HG03135 (cell line): Measurements from ENCODE around the gene BLCAP.

Source experiments
- ATAC-seq: cut with Tn5 transposase; IDR thresholded peaks from one replicate; pipeline ENCODE4 v1.9.1; 2021; ENCODE audit warnings: mild to moderate bottlenecking, moderate library complexity; ENCODE audit not compliant: unreplicated experiment

The BLCAP gene

DNA sequence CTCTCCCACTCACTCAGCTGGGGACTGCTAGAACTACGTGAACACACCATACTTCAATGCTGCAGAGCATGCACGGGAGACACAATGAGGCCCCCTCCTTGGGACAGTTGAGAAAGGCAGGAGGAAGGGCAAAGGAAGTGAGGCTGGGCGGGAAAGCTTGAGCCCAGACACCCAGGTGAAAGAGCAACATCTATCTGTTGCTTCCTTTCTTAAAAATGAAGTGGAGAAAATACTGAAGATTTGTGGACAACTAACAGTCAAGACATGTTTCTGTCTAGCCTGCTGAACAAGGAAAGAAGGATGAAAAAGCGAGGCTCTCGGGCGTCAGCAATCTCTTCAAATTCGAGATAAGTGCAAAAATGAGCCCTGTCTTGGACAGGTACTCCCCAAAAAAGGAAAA, 9.6 kb downstream of the BLCAP start:
- no peak for ATAC-seq

DNA sequence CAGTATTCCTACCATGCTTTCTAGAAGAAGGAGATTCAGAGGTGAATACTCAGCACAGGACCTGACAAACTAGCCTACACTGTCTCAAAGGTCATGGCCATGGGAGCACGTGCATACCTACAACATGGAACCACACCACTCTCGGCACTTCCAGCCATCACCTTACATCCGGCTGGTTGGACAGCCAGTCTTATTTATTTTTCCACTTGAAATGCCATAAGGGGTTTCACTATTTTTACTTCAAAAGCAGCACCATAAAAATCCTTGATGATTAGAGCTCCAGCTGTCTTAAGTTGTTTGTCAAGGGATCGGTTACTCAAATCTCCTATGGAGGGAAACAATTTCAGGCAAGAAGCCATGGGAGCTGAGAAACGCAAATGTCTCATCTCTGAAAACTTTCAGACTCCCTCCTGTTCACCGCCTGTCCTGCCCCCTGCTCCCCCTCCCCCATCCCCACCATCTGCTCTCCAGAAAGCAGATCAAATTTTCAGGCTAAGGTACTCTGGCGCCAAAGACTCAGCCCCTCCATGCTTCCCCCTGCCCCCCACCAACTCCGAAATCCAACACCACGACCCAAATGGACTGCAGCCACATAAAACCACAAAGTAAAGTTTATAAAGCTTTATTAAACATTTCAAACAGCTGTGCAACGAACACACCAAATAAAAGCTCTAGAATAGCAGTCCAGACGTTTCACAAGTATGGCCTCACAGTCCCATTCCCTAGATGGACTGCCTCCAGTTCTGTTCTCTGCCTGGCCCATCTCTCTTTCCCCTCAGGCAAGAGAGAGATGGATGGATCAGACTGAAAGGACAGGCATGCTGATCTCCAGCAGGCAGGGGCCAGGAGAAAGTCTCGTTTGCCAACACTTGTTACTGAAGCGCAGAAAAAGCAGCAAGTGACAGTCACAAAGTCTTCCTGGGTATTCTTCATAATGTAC, 10.6 kb downstream of the BLCAP start:
- no peak for ATAC-seq

DNA sequence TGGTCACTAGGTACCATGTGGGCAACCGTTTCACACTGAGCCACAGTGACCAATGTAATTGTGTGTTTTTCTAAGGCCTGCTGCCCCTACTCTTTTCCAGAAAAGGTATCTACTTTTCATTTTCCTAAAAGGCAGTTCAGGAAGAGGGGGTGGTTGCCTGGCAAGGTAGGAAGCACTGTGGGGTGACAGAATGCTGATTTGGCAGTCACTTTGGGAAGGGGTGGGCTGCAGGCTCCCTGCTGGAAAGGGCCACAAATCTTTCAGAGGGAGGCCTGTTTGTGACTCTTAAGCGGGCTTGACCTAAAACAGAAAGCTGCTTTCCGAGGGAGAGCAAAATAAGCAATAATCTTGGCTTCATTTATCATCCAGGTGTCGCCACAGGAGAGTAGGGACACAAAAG, 11.8 kb downstream of the BLCAP start:
- no peak for ATAC-seq

DNA sequence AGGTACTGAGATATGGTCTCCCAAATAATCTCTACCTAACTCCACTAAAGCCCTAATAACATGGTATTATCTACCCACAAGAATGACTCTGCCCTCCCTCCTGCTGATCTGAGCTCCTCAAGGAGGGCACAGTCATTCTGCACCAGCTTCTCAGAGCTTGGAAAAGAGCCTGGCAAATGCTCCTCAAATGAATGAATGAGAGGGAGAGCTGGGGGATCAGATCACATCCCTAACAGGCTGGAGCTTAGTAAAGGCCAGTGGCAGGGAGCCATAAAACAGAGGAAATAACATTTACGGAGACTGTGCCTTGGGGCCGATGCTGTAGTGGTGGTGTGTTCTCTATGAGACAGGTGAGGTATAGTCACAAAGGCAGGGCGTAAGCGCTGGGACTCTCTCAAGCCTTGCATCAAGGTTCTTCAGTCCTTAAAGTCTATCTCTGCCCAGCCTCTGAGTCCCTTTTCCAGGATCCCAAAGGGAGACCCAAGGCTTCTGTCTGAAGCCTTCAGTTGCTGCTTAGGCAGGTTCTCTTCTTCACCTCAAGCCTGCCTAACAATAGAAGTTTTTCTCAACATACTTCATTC, 13.8 kb downstream of the BLCAP start:
- ATAC-seq, result no peak

DNA sequence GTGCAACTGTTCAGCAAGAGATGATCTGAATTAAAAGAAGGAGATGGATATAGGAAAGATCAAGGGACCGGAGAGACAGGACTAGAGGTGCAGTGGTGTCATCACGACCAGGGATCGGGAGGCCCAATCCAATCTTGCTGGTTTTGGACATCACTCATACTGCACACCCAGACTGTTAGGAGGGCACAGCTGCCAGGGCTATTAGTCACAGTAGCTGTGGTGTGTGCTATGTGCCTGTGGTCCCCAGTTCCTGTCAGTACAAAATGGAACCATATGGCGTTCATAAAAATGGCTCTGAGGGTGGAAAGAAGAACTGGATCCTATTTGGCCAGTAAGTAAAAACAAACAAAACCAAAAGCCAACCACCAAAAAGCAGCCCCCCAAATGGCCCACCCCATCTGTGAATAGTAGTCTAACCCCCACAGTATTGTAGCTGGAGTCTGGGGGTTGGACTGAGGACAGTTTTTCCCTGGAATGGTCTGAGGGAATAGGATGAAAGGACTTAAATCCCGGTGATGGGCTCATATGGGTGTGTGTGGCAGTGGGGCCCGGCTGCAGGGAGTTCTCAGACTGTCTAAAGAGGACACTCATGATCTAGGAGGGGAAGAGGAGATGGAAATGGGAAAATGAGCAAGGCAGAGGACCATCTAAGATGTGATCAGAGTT, 15.9 kb downstream of the BLCAP start:
- no peak for ATAC-seq

DNA sequence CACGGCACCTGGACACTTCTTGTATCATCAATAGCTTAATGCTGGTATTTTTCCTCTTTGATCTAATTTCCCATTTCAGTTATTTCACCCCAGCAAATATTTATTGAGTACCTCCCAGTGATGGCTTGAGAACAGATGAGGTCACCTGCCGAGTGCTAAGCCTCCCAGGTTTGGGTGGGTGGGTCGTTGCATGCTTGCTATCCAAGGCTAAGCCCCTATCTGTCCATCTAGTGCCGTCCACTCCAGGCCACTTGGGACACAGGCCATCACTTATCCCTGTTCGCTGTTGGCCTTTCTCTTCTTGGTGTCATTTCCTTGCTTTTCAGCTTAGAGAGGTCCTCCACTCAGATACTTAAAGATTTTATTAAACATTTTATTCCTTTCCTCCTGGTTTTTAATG, 17.4 kb downstream of the BLCAP start:
- ATAC-seq, result no peak

DNA sequence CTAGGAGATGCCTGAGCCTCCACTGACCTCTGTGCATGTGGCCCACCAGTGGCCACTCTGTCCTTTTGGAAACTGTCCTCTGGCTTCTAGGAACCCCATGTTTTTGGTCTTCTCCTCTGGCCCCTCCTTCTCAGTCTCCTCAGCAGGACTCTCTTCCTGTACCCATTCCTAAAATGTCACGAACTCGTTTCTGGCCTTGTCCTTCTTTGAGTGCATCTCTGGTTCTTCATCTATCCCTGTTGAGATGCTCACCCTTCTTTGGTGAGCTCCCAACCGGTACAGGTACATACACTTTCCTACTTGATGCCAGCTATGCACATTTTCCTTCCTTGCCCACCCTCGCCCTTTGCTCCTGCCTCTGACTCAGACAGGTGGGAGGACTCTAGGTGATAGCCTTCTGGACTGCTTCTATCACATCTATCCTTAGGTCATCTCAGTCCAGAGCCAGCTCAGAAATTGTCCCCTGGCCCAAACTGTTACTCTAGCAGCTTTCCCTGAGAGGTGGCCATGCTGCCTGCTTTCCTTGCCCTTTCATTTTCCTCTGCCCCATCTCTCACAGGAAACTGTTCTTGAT, 21.4 kb downstream of the BLCAP start:
- ATAC-seq, result no peak

DNA sequence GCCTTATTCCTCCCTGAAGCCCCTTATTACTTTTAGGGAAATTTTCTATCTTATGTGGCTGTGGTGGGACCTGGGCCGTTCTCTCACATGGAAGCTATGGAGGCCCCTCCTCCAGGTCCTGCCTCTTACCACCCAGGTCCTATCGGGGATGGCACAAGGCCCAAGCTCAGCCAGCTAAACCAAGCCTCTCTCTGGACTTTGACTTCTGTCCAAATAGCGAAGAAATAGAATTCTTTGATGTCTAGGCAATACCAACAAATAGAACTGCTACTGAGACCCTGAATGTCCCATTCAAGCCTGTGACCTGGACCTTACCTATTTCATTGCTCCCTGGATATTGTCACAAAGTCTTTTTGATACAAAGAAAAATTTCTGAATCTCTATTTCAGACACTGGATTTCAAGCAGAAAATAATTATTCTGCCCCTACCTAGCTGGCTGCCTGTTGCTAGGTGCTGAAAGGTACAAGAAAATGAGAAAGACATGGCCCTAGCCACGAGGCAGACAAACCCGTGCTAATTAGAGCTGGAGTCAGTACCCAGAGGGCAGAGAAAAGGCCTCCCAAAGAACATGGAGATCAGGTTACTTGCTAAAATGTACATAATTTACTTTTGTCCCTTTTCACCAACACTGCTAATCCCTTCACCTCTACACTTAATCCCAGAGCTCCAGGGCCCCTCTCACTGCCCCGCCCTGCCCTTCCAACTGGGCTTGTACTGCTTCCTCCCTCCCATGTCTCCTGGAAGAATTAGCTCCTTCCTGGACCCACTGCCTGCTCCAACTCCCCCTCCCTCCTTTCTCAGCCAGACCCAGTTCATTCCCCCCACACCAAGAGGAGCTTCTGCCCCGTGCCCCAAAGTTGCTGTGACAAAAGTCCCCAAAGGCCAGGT, 22.2 kb downstream of the BLCAP start:
- no peak for ATAC-seq

DNA sequence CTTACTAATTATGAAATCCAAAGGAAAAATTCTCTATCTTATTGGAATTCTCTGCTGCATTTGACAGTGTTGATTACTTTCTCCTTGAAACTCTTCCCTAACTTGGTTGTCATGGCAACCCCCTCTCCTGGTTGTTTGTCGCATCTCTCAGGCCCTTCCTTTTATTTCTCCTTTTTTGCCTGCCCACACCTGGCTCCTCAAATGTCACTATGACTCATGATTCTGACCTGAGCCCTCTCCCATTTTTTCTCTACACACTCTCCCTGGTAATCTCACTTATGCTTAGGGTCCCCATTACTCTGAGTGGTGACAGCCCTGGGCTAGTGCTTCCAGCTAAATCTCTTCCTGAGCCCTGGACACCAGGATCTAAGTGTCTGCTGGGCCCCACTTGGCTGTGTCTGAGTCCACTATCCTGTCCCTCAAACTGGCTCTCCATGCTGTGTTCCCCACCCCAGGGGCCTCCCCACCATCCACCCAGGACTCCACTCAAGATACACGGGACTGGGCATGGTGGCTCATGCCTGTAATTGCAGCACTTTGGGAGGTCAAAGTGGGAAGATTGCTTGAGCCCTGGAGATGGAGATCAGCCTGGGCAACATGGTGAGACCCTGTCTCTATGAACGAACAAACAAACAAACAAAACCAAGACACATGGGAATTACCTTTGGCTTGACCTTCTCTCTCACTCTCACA, 23.1 kb downstream of the BLCAP start:
- no peak for ATAC-seq

DNA sequence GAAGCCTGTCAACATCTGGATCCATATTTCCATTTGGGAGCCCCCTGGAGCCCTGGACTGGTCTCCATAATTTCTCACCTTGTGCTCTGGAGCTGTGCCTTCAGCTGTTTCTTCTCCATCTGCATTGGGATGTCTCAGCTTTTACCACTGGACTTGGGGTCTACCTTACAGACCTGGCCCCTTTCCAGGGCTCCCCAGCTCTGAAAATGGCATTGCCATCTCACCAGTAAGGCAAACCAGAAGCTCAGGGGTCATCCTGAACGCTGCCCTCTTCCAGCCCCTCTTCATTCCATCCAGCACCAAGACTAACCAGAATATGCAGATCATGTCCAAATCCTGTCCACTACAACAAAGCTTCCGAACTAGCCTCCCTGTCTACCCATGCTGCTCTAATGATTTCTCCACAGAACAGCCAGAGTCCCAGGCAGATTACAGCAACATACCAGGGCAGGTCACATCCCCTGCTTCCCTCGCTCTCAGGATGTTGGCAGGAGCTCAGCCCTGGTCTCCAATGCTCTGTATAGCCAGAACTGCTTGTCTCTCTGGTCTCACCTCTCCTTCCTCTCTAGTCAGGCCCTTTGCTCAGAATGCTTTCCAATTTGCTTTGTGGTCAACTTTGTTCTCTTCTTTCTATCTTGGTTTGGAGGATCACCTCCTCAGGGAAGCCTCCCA, 24.3 kb downstream of the BLCAP start:
- no peak for ATAC-seq

DNA sequence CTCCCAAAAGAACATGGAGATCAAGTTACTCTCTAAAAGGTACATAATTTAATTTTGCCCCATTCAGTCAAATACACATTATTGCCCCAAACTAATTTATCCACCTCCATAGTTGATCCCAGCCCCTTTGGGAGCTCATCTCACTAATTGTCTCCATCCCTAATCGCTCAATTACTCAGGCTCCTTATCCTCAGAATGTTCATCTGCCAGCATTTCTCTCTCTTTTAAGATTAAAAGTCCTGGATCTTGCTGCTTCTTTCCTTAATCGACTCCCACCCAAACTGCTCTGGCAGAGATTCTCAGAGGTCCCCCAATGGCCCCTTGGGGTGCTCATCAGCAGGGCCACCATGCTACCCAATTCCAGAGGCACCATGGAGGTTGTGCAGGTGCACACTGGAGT, 25.0 kb downstream of the BLCAP start:
- ATAC-seq, result no peak

DNA sequence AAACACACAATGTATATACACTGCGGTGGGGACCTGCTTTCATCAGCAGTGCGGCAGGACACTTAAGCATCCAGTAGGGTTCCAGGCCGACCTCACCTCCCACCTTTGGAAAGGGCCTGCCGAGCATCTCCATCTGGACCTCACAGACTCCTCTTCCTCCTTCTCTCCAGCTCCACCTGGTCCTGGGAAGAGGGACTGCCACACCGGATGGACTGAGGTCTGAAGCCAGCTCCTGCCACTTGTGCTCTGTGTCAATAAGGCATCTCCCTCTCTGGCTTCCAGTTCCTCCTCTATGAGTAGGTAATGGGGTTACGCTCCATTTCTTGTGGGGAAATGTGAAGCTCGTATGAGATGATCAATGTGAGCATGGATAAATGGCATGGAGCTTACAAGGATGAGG, 25.7 kb downstream of the BLCAP start:
- ATAC-seq, result no peak

DNA sequence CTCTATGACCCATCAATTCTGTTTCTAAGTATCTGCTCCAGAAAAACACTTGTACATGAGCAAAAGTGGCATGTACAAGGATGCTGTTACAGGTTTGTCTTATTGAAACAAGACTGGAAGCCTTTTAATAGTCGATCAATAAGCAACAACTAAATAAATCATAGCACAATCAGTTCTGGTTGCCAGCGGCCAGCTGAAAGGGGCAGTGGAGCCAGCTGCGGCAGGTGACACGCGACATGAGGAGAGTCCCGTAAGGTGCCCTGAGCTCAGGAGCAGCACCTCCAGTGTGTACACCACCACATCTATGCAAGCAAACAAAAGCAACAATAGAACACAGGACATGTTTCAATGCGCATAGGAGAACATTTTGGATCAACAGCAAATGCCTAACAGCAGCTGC, 27.4 kb downstream of the BLCAP start:
- no peak for ATAC-seq

DNA sequence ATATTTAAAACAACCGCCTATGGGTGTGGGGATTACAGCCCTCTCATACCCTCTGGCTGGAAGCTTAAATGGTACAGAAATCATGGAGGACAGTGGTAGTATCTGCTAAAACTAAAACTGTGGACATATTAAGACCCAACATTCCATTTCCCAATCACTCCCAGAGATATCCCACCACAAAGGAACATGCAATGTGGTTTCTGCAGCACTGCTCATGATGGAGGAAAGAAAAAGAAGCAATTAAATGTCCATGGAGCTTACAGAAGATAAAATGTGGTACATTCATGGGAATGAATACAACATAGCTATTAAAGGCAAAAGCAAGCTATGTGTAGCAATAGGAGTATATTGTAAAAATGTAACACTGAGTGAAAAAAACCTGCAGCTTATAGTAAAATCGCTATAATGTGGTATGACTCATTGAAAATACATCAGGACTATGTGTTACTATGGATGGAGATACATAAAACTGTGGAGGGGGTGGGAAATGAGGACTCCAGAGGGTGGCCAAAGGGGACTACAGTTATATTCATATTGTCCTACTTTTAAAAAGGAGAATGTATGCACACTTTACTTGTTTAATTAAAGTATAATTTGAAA, 29.5 kb downstream of the BLCAP start:
- no peak for ATAC-seq

DNA sequence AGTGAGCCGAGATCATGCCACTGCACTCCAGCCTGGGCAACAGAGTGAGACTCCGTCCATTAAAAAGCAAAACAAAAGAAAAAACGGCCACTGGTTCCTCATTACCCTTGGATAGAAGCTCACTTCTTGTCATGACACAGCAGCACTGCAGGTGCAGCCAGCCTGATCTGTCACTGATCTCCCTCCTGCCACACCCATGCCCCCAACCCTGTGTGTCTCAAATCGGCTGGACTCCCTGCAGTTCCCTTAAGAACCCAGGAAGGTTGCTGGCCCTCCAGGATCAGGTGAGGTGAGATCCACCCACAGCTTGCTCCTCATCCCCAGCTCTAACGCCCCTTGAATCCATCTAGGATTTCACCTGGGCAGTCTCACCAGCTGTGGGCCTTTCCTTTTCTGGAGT, 32.9 kb downstream of the BLCAP start:
- ATAC-seq, result no peak

DNA sequence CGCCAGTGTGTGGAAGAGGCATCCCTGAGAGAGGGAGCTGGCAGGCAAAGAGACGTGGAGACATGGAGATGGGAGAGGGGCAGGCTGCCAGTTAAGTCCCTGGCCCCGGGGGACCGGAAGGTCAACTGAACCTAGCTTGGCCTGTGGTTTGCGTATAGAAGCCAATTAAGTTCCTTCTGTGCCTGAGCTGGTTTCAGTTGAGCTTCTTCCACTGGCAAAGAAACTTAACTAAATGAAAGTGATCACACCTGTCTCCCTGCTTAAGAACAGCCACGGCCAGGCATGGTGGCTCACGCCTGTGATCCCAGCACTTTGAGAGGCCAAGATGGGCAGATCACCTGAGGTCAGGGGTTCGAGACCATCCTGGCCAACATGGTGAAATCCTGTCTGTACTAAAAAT, 33.4 kb downstream of the BLCAP start:
- ATAC-seq, result no peak

DNA sequence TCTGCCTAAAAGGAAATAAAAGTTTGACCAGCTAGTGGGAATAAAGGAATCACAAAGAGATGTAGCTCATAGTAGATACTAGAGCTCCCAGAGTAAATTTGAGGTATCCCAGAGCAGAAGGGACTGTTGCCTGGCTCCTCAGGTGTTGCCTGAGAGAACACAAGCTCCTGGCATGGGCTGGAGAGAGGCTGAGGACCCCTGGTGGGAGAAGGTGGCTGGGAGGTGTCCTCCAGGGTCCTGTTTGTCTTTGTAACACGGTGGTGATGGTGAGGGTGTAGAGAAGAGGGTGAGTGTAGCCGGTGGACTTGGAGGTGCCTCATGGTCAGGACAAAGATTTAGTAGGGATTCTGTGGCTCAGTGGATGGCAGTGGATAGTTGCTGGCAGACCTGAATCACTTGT, 34.7 kb downstream of the BLCAP start:
- no peak for ATAC-seq

DNA sequence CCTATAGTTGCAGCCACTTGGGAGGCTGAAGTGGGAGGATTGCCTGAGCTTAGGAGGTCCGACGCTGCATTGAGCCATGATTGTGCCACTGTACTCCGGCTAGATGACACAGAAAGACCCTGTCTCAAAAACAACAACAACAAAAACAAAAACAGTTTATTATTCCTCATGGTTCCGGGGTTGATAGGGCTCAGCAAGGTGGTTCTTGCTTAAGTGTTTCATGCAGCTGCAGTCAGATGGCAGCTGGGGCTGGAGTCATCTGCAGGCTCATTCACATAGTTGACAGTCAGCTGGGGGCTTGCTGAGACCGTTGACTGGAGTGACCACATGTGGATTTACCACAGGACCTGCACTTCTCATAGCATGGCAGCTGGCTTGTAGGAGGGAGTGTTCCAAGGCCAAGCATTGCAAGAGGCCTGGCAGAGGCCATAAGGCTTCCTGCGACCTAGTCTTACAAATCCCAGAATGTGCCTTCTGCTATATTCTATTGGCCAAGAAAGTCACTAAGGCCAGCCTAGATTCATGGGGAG, 35.5 kb downstream of the BLCAP start:
- ATAC-seq, result no peak
